ENCODE results near the gene MYRIP.

GRCh38 chr3:40224796-40225515 is 415.5 kb downstream of the MYRIP start:
- TF ChIP-seq CTCF (IDR thresholded peaks at IDR 0.05) = no peak
- no peak for TF ChIP-seq POLR2A (IDR thresholded peaks at IDR 0.05)
- no peak for TF ChIP-seq POLR2AphosphoS5 (IDR thresholded peaks at IDR 0.05)
